ENCODE data around the gene ARHGAP24. TPM values are rescaled to one million over a fixed set of nuclear protein-coding genes. Genes with fewer than 3 reads are reported as not detected.
"Not testable (repeated sequence)": the region's sequence is repeated elsewhere in the genome, so short reads cannot be mapped to it uniquely, and the experiment has no call there.

The ARHGAP24 gene
- total RNA-seq, 1 donor from 2014 or later: not detected

GRCh38 chr4:85515701-85516100 is 40.8 kb downstream of the ARHGAP24 start:
- intact Hi-C loops (cut with micrococcal nuclease): no loop called here

- intact Hi-C loops (cut with micrococcal nuclease): not testable (repeated sequence)
Observed at GRCh38 chr4:85518526-85518925, 43.6 kb downstream of the ARHGAP24 start.

- intact Hi-C loops (cut with micrococcal nuclease): no loop called here
Observed at GRCh38 chr4:85520765-85521749, 46.1 kb downstream of the ARHGAP24 start.

GRCh38 chr4:85522277-85522676 is 47.3 kb downstream of the ARHGAP24 start:
- intact Hi-C loops (cut with micrococcal nuclease): no loop called here

- intact Hi-C loops (cut with micrococcal nuclease): no loop called here
Observed at GRCh38 chr4:85522836-85523235, 47.9 kb downstream of the ARHGAP24 start.

- intact Hi-C loops (cut with micrococcal nuclease): no loop called here
Observed at GRCh38 chr4:85527815-85528214, 52.9 kb downstream of the ARHGAP24 start.

GRCh38 chr4:85531560-85532341 is 56.8 kb downstream of the ARHGAP24 start:
- intact Hi-C loops (cut with micrococcal nuclease): no loop called here

- intact Hi-C loops (cut with micrococcal nuclease): no loop called here
Observed at GRCh38 chr4:85534120-85534519, 59.2 kb downstream of the ARHGAP24 start.

- intact Hi-C loops (cut with micrococcal nuclease): no loop called here
Observed at GRCh38 chr4:85543832-85544231, 68.9 kb downstream of the ARHGAP24 start.

GRCh38 chr4:85544751-85545150 is 69.8 kb downstream of the ARHGAP24 start:
- intact Hi-C loops (cut with micrococcal nuclease): no loop called here

GRCh38 chr4:85548116-85548515 is 73.2 kb downstream of the ARHGAP24 start:
- intact Hi-C loops (cut with micrococcal nuclease): no loop called here

- intact Hi-C loops (cut with micrococcal nuclease): no loop called here
Observed at GRCh38 chr4:85548841-85549240, 73.9 kb downstream of the ARHGAP24 start.

- intact Hi-C loops (cut with micrococcal nuclease): no loop called here
Observed at GRCh38 chr4:85555206-85555605, 80.3 kb downstream of the ARHGAP24 start.

GRCh38 chr4:85556283-85556682 is 81.3 kb downstream of the ARHGAP24 start:
- intact Hi-C loops (cut with micrococcal nuclease): no loop called here

- intact Hi-C loops (cut with micrococcal nuclease): no loop called here
Observed at GRCh38 chr4:85557016-85557901, 82.3 kb downstream of the ARHGAP24 start.

- intact Hi-C loops (cut with micrococcal nuclease): no loop called here
Observed at GRCh38 chr4:85565761-85566480, 91.0 kb downstream of the ARHGAP24 start.

GRCh38 chr4:85569730-85570299 is 94.9 kb downstream of the ARHGAP24 start:
- intact Hi-C loops (cut with micrococcal nuclease): no loop called here

- intact Hi-C loops (cut with micrococcal nuclease): no loop called here
Observed at GRCh38 chr4:85570388-85570787, 95.4 kb downstream of the ARHGAP24 start.

- intact Hi-C loops (cut with micrococcal nuclease): no loop called here
Observed at GRCh38 chr4:85571008-85571407, 96.1 kb downstream of the ARHGAP24 start.

GRCh38 chr4:85573270-85573669 is 98.3 kb downstream of the ARHGAP24 start:
- intact Hi-C loops (cut with micrococcal nuclease): no loop called here
